Islet precursor cell (in vitro differentiated cells): ENCODE results near the gene PEX5.
"Not testable (repeated sequence)": the region's sequence is repeated elsewhere in the genome, so short reads cannot be mapped to it uniquely, and the experiment has no call there.

ENCODE experiments used
- DNase-seq: peaks from one replicate; pipeline ENCODE4 v3.0.0-alpha.2; 2018

Gene PEX5

GRCh38 chr12:7219599-7220243 lies 30.2 kb downstream of the PEX5 start:
- DNase-seq, result peak; percentile 85

- DNase-seq, result no peak
Observed at GRCh38 chr12:7221486-7221885, 32.0 kb downstream of the PEX5 start.

GRCh38 chr12:7229741-7230140 lies 40.3 kb downstream of the PEX5 start:
- DNase-seq, result no peak

- no peak for DNase-seq
Observed at GRCh38 chr12:7241404-7242005, 52.0 kb downstream of the PEX5 start.

- DNase-seq, result no peak
Observed at GRCh38 chr12:7242176-7243101, 53.0 kb downstream of the PEX5 start.

- not testable (repeated sequence) for DNase-seq
Observed at GRCh38 chr12:7251328-7251996, 62.0 kb downstream of the PEX5 start.

GRCh38 chr12:7259060-7259459 lies 69.6 kb downstream of the PEX5 start:
- DNase-seq, result no peak
